Measurements from ENCODE around the gene OR6C68. TPM values are rescaled to one million over a fixed set of nuclear protein-coding genes. Genes with fewer than 3 reads are reported as not detected.

OR6C68 gene
- total and polyA plus RNA-seq, 9 of the 15 experiments (the other 6 are each of a cell fraction or from before 2014, with no cell fraction given), result not detected

- TF ChIP-seq ZNF518B (CRISPR knock-in tag; IDR thresholded peaks at IDR 0.05) (no peak), MYNN (IDR thresholded peaks at IDR 0.05) (no peak), MYNN (CRISPR knock-in tag; IDR thresholded peaks at IDR 0.05) (no peak), PATZ1 (CRISPR knock-in tag; IDR thresholded peaks at IDR 0.05; ENCODE audit: borderline replicate concordance) (no peak), PRDM10 (IDR thresholded peaks at IDR 0.05; ENCODE audit: partially characterized antibody) (no peak), HSF4 (CRISPR knock-in tag; IDR thresholded peaks at IDR 0.05; ENCODE audit: borderline replicate concordance) (no peak), IRF1 (CRISPR knock-in tag; IDR thresholded peaks at IDR 0.05; ENCODE audit: borderline replicate concordance) (no peak)
Measured at GRCh38 chr12:55495490-55495889, 3.3 kb downstream of the OR6C68 start (continued).

Measured in K562 (cell line).